ENCODE results near the gene LDLRAD1.
"Not testable (repeated sequence)": the region's sequence is repeated elsewhere in the genome, so short reads cannot be mapped to it uniquely, and the experiment has no call there.

The LDLRAD1 gene

GRCh38 chr1:54016343-54017282, 1.4 kb downstream of the LDLRAD1 start:
- no peak for DNase-seq

GRCh38 chr1:54014009-54014629, 3.9 kb downstream of the LDLRAD1 start:
- no peak for DNase-seq

- DNase-seq, result no peak
Observed at GRCh38 chr1:54013393-54014008, 4.5 kb downstream of the LDLRAD1 start.

GRCh38 chr1:54012863-54013262, 5.1 kb downstream of the LDLRAD1 start:
- DNase-seq, result no peak

- no peak for DNase-seq
Observed at GRCh38 chr1:54012008-54012325, 6.0 kb downstream of the LDLRAD1 start.

- no peak for DNase-seq
Observed at GRCh38 chr1:54011316-54012007, 6.5 kb downstream of the LDLRAD1 start.

GRCh38 chr1:54010415-54011117, 7.4 kb downstream of the LDLRAD1 start:
- DNase-seq, result no peak

GRCh38 chr1:54009406-54009805, 8.6 kb downstream of the LDLRAD1 start:
- DNase-seq, result no peak

GRCh38 chr1:54008876-54009275, 9.1 kb downstream of the LDLRAD1 start:
- no peak for DNase-seq

GRCh38 chr1:54007613-54008012, 10.4 kb downstream of the LDLRAD1 start:
- no peak for DNase-seq

GRCh38 chr1:54006508-54006907, 11.5 kb downstream of the LDLRAD1 start:
- no peak for DNase-seq

- DNase-seq, result no peak
Observed at GRCh38 chr1:54004481-54005049, 13.4 kb downstream of the LDLRAD1 start.

- DNase-seq, result not testable (repeated sequence)
Observed at GRCh38 chr1:54003750-54004480, 14.1 kb downstream of the LDLRAD1 start.

- DNase-seq, result no peak
Observed at GRCh38 chr1:54003249-54003646, 14.7 kb downstream of the LDLRAD1 start.

GRCh38 chr1:54002544-54003248, 15.3 kb downstream of the LDLRAD1 start:
- DNase-seq, result no peak

- no peak for DNase-seq
Observed at GRCh38 chr1:54001591-54001990, 16.4 kb downstream of the LDLRAD1 start.

GRCh38 chr1:53999920-54000319, 18.1 kb downstream of the LDLRAD1 start:
- DNase-seq, result no peak

GRCh38 chr1:53998223-53998622, 19.8 kb downstream of the LDLRAD1 start:
- DNase-seq, result no peak

GRCh38 chr1:53995683-53996082, 22.3 kb downstream of the LDLRAD1 start:
- DNase-seq, result no peak

- not testable (repeated sequence) for DNase-seq
Observed at GRCh38 chr1:53994516-53994915, 23.5 kb downstream of the LDLRAD1 start.
